Neuronal stem cell (in vitro differentiated cells): ENCODE data around the gene FOXN3.

Experiments
- DNase-seq: peaks from one replicate; pipeline ENCODE4 v3.0.0-alpha.2; 2013; ENCODE audit warnings: low spot score
- H2AFZ ChIP-seq: one replicate; pipeline ENCODE4 v1.6.1; 2013; ENCODE audit warnings: mild to moderate bottlenecking, low read length, inconsistent platforms
- H2AK5ac ChIP-seq: 2 replicates; pipeline ENCODE4 v1.6.1; 2013; ENCODE audit warnings: low read depth, mild to moderate bottlenecking, inconsistent platforms, low read length, moderate library complexity, mixed read lengths
- H2BK120ac ChIP-seq: 2 replicates; pipeline ENCODE4 v1.6.1; 2013; ENCODE audit warnings: low read depth, mild to moderate bottlenecking, inconsistent platforms, low read length, moderate library complexity, mixed read lengths
- H2BK12ac ChIP-seq: one replicate; pipeline ENCODE4 v1.6.1; 2013; ENCODE audit warnings: low read length, inconsistent platforms
- H2BK15ac ChIP-seq: 2 replicates; pipeline ENCODE4 v1.6.1; 2013; ENCODE audit warnings: mild to moderate bottlenecking, low read length, inconsistent platforms, mixed read lengths
- H2BK5ac ChIP-seq: one replicate; pipeline ENCODE4 v1.6.1; 2013; ENCODE audit warnings: inconsistent platforms, mild to moderate bottlenecking, low read length, moderate library complexity
- H3K14ac ChIP-seq: one replicate; pipeline ENCODE4 v1.6.1; 2013; ENCODE audit warnings: low read length, inconsistent platforms
- H3K18ac ChIP-seq: 2 replicates; pipeline ENCODE4 v1.6.1; 2013; ENCODE audit warnings: low read length, inconsistent platforms
- H3K23ac ChIP-seq: 2 replicates; pipeline ENCODE4 v1.6.1; 2013; ENCODE audit warnings: low read depth, mild to moderate bottlenecking, mixed read lengths, low read length, inconsistent platforms; ENCODE audit not compliant: poor library complexity
- H3K27ac ChIP-seq: replicated peaks from 3 replicates; pipeline ENCODE4 v1.5.1; 2013; ENCODE audit warnings: low read length, inconsistent platforms
- H3K27me3 ChIP-seq, 3 experiments: 2 replicates each; pipeline ENCODE4 v1.6.1; 2013; ENCODE audit warnings: low read length in 3 of 3, mild to moderate bottlenecking in 2 of 3, inconsistent platforms in 1 of 3, low read depth in 1 of 3, mixed read lengths in 1 of 3, moderate library complexity in 1 of 3; ENCODE audit not compliant: control insufficient read depth in 3 of 3, insufficient read depth in 3 of 3
- H3K36me3 ChIP-seq, 2 donors: replicated peaks in 1 of 2; 2 replicates each; pipeline ENCODE4 v1.6.1; 2013; ENCODE audit warnings: low read length in 2 of 2; ENCODE audit not compliant: control insufficient read depth in 2 of 2, insufficient read depth in 2 of 2
- H3K4ac ChIP-seq: 2 replicates; pipeline ENCODE4 v1.6.1; 2013; ENCODE audit warnings: inconsistent platforms, mild to moderate bottlenecking, low read length, moderate library complexity
- H3K4me1 ChIP-seq, 2 donors: 1 replicate in 1 of 2; 2 replicates in 1 of 2; pipeline ENCODE4 v1.6.1; 2013; ENCODE audit warnings: low read length in 2 of 2, low read depth in 1 of 2; ENCODE audit not compliant: control insufficient read depth in 2 of 2, insufficient read depth in 1 of 2
- H3K4me2 ChIP-seq: one replicate; pipeline ENCODE4 v1.6.1; 2013; ENCODE audit warnings: mild to moderate bottlenecking, low read length, inconsistent platforms; ENCODE audit not compliant: insufficient read depth, poor library complexity, severe bottlenecking
- H3K4me3 ChIP-seq, 2 donors: 2 replicates each; pipeline ENCODE4 v1.5.1; 2013; ENCODE audit warnings: low read length in 2 of 2, mild to moderate bottlenecking in 2 of 2, inconsistent platforms in 1 of 2, moderate library complexity in 1 of 2
- H3K79me1 ChIP-seq: one replicate; pipeline ENCODE4 v1.6.1; 2013; ENCODE audit warnings: low read depth, mild to moderate bottlenecking, inconsistent platforms, low read length, moderate library complexity
- H3K9ac ChIP-seq: one replicate; pipeline ENCODE4 v1.6.1; 2013; ENCODE audit warnings: mild to moderate bottlenecking, low read depth, low read length, inconsistent platforms; ENCODE audit not compliant: poor library complexity
- H3K9me3 ChIP-seq, 2 donors: replicated peaks in 1 of 2; 2 replicates each; pipeline versions ENCODE3 to v1.6.1; 2013; ENCODE audit warnings: low read length in 2 of 2, mild to moderate bottlenecking in 2 of 2, inconsistent platforms in 1 of 2, low read depth in 1 of 2, mixed read lengths in 1 of 2, moderate library complexity in 1 of 2; ENCODE audit not compliant: control insufficient read depth in 2 of 2, insufficient read depth in 1 of 2
- H4K8ac ChIP-seq: one replicate; pipeline ENCODE4 v1.6.1; 2013; ENCODE audit warnings: low read depth, mild to moderate bottlenecking, inconsistent platforms, low read length, moderate library complexity
- H4K91ac ChIP-seq: one replicate; pipeline ENCODE4 v1.6.1; 2013; ENCODE audit warnings: low read length, low read depth, mild to moderate bottlenecking, inconsistent platforms; ENCODE audit not compliant: poor library complexity
- WGBS, 2 donors: extraction: QIAGEN DNeasy Blood & Tissue Kit; methylation state at CpG; one replicate each; pipeline ENCODE4 v1.1.7; 2013; ENCODE audit warnings: missing lambda C conversion rate in 2 of 2, mixed read lengths in 1 of 2; ENCODE audit not compliant: insufficient read length in 2 of 2, insufficient replicate concordance in 1 of 2; ENCODE audit errors: extremely low coverage in 2 of 2; 5-methylcytosine and 5-hydroxymethylcytosine counted together

The FOXN3 gene

DNA sequence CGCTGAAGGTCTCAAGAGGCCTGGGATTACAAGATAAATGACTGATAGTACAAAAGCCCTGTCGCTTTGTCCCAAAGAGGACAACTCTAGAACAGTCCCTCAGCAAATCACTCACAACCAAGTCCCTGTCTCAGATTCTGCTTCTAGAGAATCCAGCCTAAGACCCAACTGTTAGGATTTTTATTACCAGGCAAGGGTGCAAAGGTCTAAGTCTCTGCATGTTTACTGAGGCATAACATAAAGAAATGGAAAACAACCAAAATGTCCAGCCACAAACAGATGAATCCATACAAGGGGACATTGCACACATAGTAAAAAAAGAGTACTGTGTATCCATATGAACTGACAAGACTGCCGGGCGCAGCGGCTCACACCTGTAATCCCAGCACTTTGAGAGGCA is 104.1 kb downstream of the FOXN3 start:
- H3K23ac ChIP-seq: no peak overlapping the region
- no peak overlapping the region for H3K4me2 ChIP-seq
- no peak overlapping the region for H3K27ac ChIP-seq
- no peak overlapping the region for H2BK120ac ChIP-seq
- DNase-seq: no peak
- H2AFZ ChIP-seq: no peak overlapping the region
- no peak overlapping the region for H2BK15ac ChIP-seq
- no peak overlapping the region for H4K8ac ChIP-seq
- no peak overlapping the region for H3K9ac ChIP-seq
- no peak overlapping the region for H3K4ac ChIP-seq
- H2AK5ac ChIP-seq: no peak overlapping the region
- no peak overlapping the region for H2BK12ac ChIP-seq
- no peak overlapping the region for H4K91ac ChIP-seq
- H3K79me1 ChIP-seq: peaks cover 2% of the 10 kb centered on the region
- WGBS, 2 donors: no CpG with 5 or more reads among the region's 5 CpGs
- H3K36me3 ChIP-seq: peaks cover 0 to 4% of the 10 kb centered on the region in 2 donors
- no peaks in the 10 kb centered on the region for H3K9me3 ChIP-seq
- no peaks in the 10 kb centered on the region for H3K4me1 ChIP-seq
- H3K4me3 ChIP-seq: no peak overlapping the region
- H3K14ac ChIP-seq: no peak overlapping the region
- no peak overlapping the region for H3K18ac ChIP-seq
- H3K27me3 ChIP-seq: no peaks in the 10 kb centered on the region
- no peak overlapping the region for H2BK5ac ChIP-seq

DNA sequence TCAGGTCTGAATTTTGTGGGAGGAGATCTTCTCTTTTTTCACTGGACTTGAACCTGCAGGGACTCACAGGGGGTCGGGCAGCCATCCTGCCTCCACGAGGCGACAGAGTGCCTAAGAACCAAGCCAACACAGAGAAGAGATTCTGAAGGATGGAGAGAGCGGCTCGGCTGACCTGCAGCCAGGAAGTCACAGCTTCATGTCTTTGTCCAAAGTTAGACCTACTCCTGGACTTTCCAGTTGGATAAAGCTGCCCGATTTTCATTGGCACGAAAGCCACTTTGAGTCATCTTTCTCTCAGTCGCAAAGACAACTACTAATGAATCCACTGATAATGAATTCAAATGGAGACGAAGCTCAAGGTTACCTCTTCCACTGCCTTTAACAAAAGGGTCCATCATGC is 106.8 kb downstream of the FOXN3 start:
- Histone ChIP-seq H3K36me3 (no peaks in the 10 kb centered on the region), H3K9me3 (no peaks in the 10 kb centered on the region), H3K27me3 (no peaks in the 10 kb centered on the region), H3K23ac (no peak overlapping the region), H3K4me1 (peaks cover 0 to 8% of the 10 kb centered on the region in 2 donors), H4K8ac (no peak overlapping the region), H2AK5ac (no peak overlapping the region), H3K27ac (no peak overlapping the region), H2BK15ac (no peak overlapping the region), H3K4me3 (no peak overlapping the region), H3K9ac (no peak overlapping the region), H3K18ac (no peak overlapping the region), H2AFZ (no peak overlapping the region), H4K91ac (no peak overlapping the region), H2BK5ac (no peak overlapping the region), H2BK12ac (no peak overlapping the region), H3K4me2 (no peak overlapping the region), H3K14ac (no peak overlapping the region), H3K79me1 (peaks cover 2% of the 10 kb centered on the region), H3K4ac (no peak overlapping the region), H2BK120ac (no peak overlapping the region)
- WGBS, 2 donors: no CpG with 5 or more reads among the region's 9 CpGs
- no peak for DNase-seq

DNA sequence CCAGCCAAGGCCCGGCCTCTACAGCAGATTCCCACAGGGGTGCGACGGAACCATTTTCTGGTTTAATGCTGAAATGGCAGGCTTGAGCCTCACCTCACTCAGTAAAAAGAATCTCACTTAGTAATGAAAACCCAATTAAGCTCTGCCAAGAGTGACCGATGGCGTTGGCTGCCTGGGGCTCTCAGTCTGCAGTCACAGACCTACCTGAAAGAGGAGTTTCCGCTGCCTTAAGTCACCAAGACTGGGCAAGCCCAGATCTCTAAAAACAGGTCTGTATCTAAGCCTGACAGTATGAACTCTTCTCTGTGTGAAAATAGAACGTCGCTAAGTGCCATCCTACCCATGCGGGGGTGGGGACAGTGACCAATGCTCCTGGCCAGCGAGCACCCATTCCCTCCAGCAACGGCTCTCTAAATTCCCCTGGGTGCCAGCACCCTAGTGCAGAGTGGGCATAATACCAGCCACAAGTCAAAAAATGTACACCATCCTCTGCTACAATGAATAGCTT is 107.3 kb downstream of the FOXN3 start:
- Histone ChIP-seq H3K14ac (no peak overlapping the region), H3K18ac (no peak overlapping the region), H2AK5ac (no peak overlapping the region), H4K91ac (no peak overlapping the region), H3K4me3 (no peak overlapping the region), H3K4ac (no peak overlapping the region), H3K4me2 (no peak overlapping the region), H4K8ac (no peak overlapping the region), H2BK15ac (no peak overlapping the region), H2BK12ac (no peak overlapping the region), H3K27ac (no peak overlapping the region), H2BK120ac (no peak overlapping the region), H3K79me1 (peaks cover 2% of the 10 kb centered on the region), H3K9me3 (no peaks in the 10 kb centered on the region), H3K27me3 (no peaks in the 10 kb centered on the region), H2BK5ac (no peak overlapping the region), H2AFZ (no peak overlapping the region), H3K23ac (no peak overlapping the region), H3K9ac (no peak overlapping the region), H3K4me1 (peaks cover 2 to 12% of the 10 kb centered on the region in 2 donors), H3K36me3 (no peaks in the 10 kb centered on the region)
- DNase-seq: no peak
- WGBS, 2 donors: no CpG with 5 or more reads among the region's 11 CpGs

DNA sequence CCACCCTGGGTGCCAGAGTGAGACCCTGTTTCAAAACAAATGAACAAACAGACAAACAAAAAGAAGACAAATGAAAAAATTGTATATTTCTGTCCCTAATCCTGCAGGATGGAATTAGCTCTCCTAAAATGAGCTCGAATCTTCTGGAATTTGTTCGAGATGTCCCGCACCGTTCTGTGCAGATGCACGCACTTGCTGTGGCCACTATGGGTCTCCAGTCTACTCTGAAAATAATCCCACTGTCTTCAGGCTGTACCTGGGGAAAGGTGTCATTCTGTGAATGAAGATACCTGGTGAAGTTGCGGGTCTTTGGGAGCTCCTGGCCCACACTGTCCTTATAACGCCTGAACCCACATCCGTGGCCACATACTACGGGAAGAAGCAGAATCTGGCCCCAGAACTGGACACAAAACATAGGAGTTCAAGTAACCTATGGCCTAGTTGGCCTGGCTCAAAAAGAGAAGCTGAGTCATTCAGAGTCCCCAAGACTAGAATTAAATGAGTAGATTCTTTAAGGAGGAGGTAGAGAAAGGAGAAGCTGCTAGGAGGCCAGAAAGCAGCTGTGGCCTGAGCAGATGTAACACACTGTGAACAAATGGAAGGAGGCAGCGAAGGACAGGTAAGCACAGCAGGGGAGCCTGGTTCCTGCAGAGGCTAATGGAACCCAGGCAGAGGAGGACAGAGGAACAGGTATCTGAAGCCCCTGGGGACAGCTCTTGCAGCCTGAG is 108.6 kb downstream of the FOXN3 start:
- no peak overlapping the region for H4K8ac ChIP-seq
- no peak overlapping the region for H3K4me3 ChIP-seq
- H3K9me3 ChIP-seq: no peaks in the 10 kb centered on the region
- no peak overlapping the region for H3K14ac ChIP-seq
- H3K9ac ChIP-seq: no peak overlapping the region
- DNase-seq: no peak
- H2AFZ ChIP-seq: no peak overlapping the region
- no peak overlapping the region for H2AK5ac ChIP-seq
- no peak overlapping the region for H3K4me2 ChIP-seq
- H3K36me3 ChIP-seq: no peaks in the 10 kb centered on the region
- WGBS, 2 donors: no CpG with 5 or more reads among the region's 10 CpGs
- H3K4ac ChIP-seq: no peak overlapping the region
- no peak overlapping the region for H3K18ac ChIP-seq
- H3K27ac ChIP-seq: no peak overlapping the region
- H2BK5ac ChIP-seq: no peak overlapping the region
- H3K23ac ChIP-seq: no peak overlapping the region
- H4K91ac ChIP-seq: no peak overlapping the region
- H2BK12ac ChIP-seq: no peak overlapping the region
- no peak overlapping the region for H2BK15ac ChIP-seq
- peaks cover 8 to 26% of the 10 kb centered on the region in 2 donors for H3K4me1 ChIP-seq
- peaks cover 2% of the 10 kb centered on the region for H3K79me1 ChIP-seq
- no peak overlapping the region for H2BK120ac ChIP-seq
- no peaks in the 10 kb centered on the region for H3K27me3 ChIP-seq
